HepG2 (cell line): ENCODE data around the gene PCP4. TPM values are rescaled to one million over a fixed set of nuclear protein-coding genes. Genes with fewer than 3 reads are reported as not detected.

Source experiments
- ATAC-seq: fragments of 200-7000 bp; cut with Tn5 transposase; 3 replicates; pipeline ENCODE4 v1.9.1; 2020; ENCODE audit warnings: mild to moderate bottlenecking, moderate library complexity
- BruUV-seq: library from RNA; stranded (reverse); fragments of 400-500 nt; replicated peaks from 2 replicates; lab custom pipeline; 2021; lab: Mats Ljungman, UMichigan
- CTCF ChIA-PET: fragments of 300-600 bp; formaldehyde crosslinking; extraction: SDS; loops from one replicate; lab custom pipeline; 2021; ENCODE audit warnings: low total read pairs, inconsistent platforms, low intra/inter-chr PET ratio; lab: Yijun Ruan, JAX
- POLR2A ChIA-PET: fragments of 350-600 bp; sonication (Branson Sonifier 250); formaldehyde crosslinking; loops from one replicate; lab custom pipeline; 2020; ENCODE audit warnings: antibody characterized with exemption, inconsistent platforms; lab: Yijun Ruan, JAX
- DNase-seq: peaks from one replicate; pipeline ENCODE4 v3.0.0-alpha.2; 2015; ENCODE audit warnings: low spot score
- FAIRE-seq: peaks from 3 replicates; lab custom pipeline; 2011; peaks lifted over from hg19 to GRCh38; lab: Jason Lieb, UNC
- H2AFZ ChIP-seq: one replicate; pipeline ENCODE4 v1.6.1; 2011; ENCODE audit warnings: low read length, inconsistent platforms
- H3K27ac ChIP-seq: fragments of 300-600 bp; 3 replicates; pipeline ENCODE4 v1.8.0; 2011; ENCODE audit warnings: mixed run types, mild to moderate bottlenecking, mixed read lengths, low read length, inconsistent platforms; ENCODE audit not compliant: insufficient read depth; ENCODE audit errors: extremely low read length
- H3K27me3 ChIP-seq, 2 experiments: fragments of 200-600 bp in 1 of 2; 2 replicates in 1 of 2; 3 replicates in 1 of 2; pipeline versions ENCODE4 v1.6.0 to v1.8.0; 2011; ENCODE audit warnings: low read length in 2 of 2, mild to moderate bottlenecking in 2 of 2, moderate library complexity in 2 of 2, inconsistent platforms in 1 of 2; ENCODE audit not compliant: insufficient read depth in 2 of 2, control insufficient read depth in 1 of 2
- H3K36me3 ChIP-seq, 2 experiments: fragments of 200-600 bp in 1 of 2; replicated peaks in 1 of 2; 2 replicates in 1 of 2; 3 replicates in 1 of 2; pipeline versions ENCODE4 v1.5.1 to v1.8.0; 2011; ENCODE audit warnings: low read length in 2 of 2, inconsistent platforms in 1 of 2; ENCODE audit not compliant: insufficient read depth in 2 of 2, control insufficient read depth in 1 of 2
- H3K4me1 ChIP-seq: 2 replicates; pipeline ENCODE4 v1.5.1; 2012; ENCODE audit warnings: low read length, inconsistent platforms; ENCODE audit not compliant: insufficient read depth
- H3K4me2 ChIP-seq: 2 replicates; pipeline ENCODE4 v1.6.0; 2011; ENCODE audit warnings: low read depth, low read length, inconsistent platforms
- H3K4me3 ChIP-seq, 3 experiments: fragments of 200-600 bp in 1 of 3; sonication (generic), shearing (Covaris generic) in 1 of 3; replicated peaks in 1 of 3; 2 replicates each; pipeline ENCODE4 v1.5.1; 2011 to 2016; ENCODE audit warnings: low read length in 3 of 3, inconsistent platforms in 2 of 3, low read depth in 2 of 3, mild to moderate bottlenecking in 2 of 3, control low read depth in 1 of 3, mixed read lengths in 1 of 3; ENCODE audit not compliant: insufficient read depth in 1 of 3
- H3K79me2 ChIP-seq: one replicate; pipeline ENCODE4 v1.6.1; 2011; ENCODE audit warnings: low read length, inconsistent platforms; ENCODE audit not compliant: insufficient read depth
- H3K9ac ChIP-seq: 2 replicates; pipeline ENCODE4 v1.6.0; 2011; ENCODE audit warnings: mild to moderate bottlenecking, low read depth, low read length, inconsistent platforms; ENCODE audit not compliant: insufficient read depth
- H3K9me3 ChIP-seq: 2 replicates; pipeline ENCODE4 v1.5.1; 2012; ENCODE audit warnings: mild to moderate bottlenecking, low read length
- H4K20me1 ChIP-seq: 2 replicates; pipeline ENCODE4 v1.6.0; 2011; ENCODE audit warnings: inconsistent platforms, mild to moderate bottlenecking, low read length, moderate library complexity; ENCODE audit not compliant: insufficient read depth
- AKAP8 ChIP-seq: sonication (generic); formaldehyde crosslinking; IDR thresholded peaks from 2 replicates; pipeline ENCODE4 v1.5.1; 2020; ENCODE audit warnings: mild to moderate bottlenecking, missing genetic modification reagents
- ATF7-NPFF ChIP-seq: sonication (generic); formaldehyde crosslinking; IDR thresholded peaks from 2 replicates; pipeline ENCODE4 v1.8.1; 2023; ENCODE audit warnings: mild to moderate bottlenecking, low read depth, missing genetic modification reagents, moderate library complexity
- CENPBD1 ChIP-seq: sonication (generic); formaldehyde crosslinking; IDR thresholded peaks from 2 replicates; pipeline ENCODE4 v1.8.0; 2022; ENCODE audit warnings: missing genetic modification reagents, low read depth, mild to moderate bottlenecking, borderline replicate concordance
- CHCHD3 ChIP-seq: sonication (generic); formaldehyde crosslinking; IDR thresholded peaks from 2 replicates; pipeline ENCODE4 v1.8.0; 2022; ENCODE audit warnings: mild to moderate bottlenecking, missing genetic modification reagents, moderate library complexity
- CHD2 ChIP-seq: IDR thresholded peaks from 2 replicates; pipeline ENCODE4 v1.6.1; 2011; ENCODE audit warnings: low read depth, low read length, improper control_type of control experiment
- FOXA3 ChIP-seq: IDR thresholded peaks from 2 replicates; pipeline ENCODE4 v1.6.1; 2016; ENCODE audit warnings: missing genetic modification reagents, missing compliant biosample characterization
- HDAC6 ChIP-seq: fragments of 200-600 bp; sonication (generic); IDR thresholded peaks from 2 replicates; pipeline ENCODE4 v1.7.0; 2017; ENCODE audit warnings: mild to moderate bottlenecking, antibody characterized with exemption, low read length, low read depth
- IKZF1 ChIP-seq: fragments of 450-650 bp; IDR thresholded peaks from 2 replicates; pipeline ENCODE4 v1.7.1; 2016
- KAT2B ChIP-seq: fragments of 150-350 bp; IDR thresholded peaks from 2 replicates; pipeline ENCODE4 v1.6.1; 2014; ENCODE audit warnings: low read depth, low read length, borderline replicate concordance
- MED1 ChIP-seq: sonication (generic); formaldehyde crosslinking; IDR thresholded peaks from 2 replicates; pipeline ENCODE4 v1.4.0; 2020; ENCODE audit warnings: missing genetic modification reagents
- MZF1 ChIP-seq: sonication (generic); formaldehyde crosslinking; IDR thresholded peaks from 2 replicates; pipeline ENCODE4 v1.8.1; 2023; ENCODE audit warnings: mild to moderate bottlenecking, missing genetic modification reagents, borderline replicate concordance
- NFE2L1 ChIP-seq: sonication (generic); formaldehyde crosslinking; IDR thresholded peaks from 2 replicates; pipeline ENCODE4 v1.4.0; 2020; ENCODE audit warnings: missing genetic modification reagents, mild to moderate bottlenecking, borderline replicate concordance
- NFIC ChIP-seq: IDR thresholded peaks from 2 replicates; pipeline ENCODE4 v1.6.1; 2012; ENCODE audit warnings: mild to moderate bottlenecking, low read length, inconsistent platforms
- PLSCR1 ChIP-seq: sonication (generic); formaldehyde crosslinking; IDR thresholded peaks from 2 replicates; pipeline ENCODE4 v1.5.0; 2020; ENCODE audit warnings: missing genetic modification reagents, mild to moderate bottlenecking, borderline replicate concordance
- SIN3A ChIP-seq: IDR thresholded peaks from 2 replicates; pipeline ENCODE4 v1.6.1; 2011; ENCODE audit warnings: low read depth, mild to moderate bottlenecking, control low read depth, low read length, borderline replicate concordance
- TCF7L2 ChIP-seq: IDR thresholded peaks from 2 replicates; pipeline ENCODE4 v1.6.1; 2011; ENCODE audit warnings: mild to moderate bottlenecking, low read depth, low read length, moderate library complexity
- ZFP91 ChIP-seq: sonication (generic); formaldehyde crosslinking; IDR thresholded peaks from 2 replicates; pipeline ENCODE4 v1.9.0; 2022; ENCODE audit warnings: missing genetic modification reagents, mild to moderate bottlenecking, borderline replicate concordance
- ZNF33A ChIP-seq: sonication (generic); formaldehyde crosslinking; IDR thresholded peaks from 2 replicates; pipeline ENCODE4 v1.5.1; 2020; ENCODE audit warnings: missing genetic modification reagents, mild to moderate bottlenecking, moderate library complexity, borderline replicate concordance
- ZNF383 ChIP-seq: sonication (generic); formaldehyde crosslinking; IDR thresholded peaks from 2 replicates; pipeline ENCODE4 v1.4.0; 2020; ENCODE audit warnings: missing genetic modification reagents, mild to moderate bottlenecking, borderline replicate concordance
- ZNF747 ChIP-seq: sonication (generic); formaldehyde crosslinking; IDR thresholded peaks from 2 replicates; pipeline ENCODE4 v1.8.1; 2023; ENCODE audit warnings: missing genetic modification reagents, mild to moderate bottlenecking, borderline replicate concordance
- ZNF749 ChIP-seq: sonication (generic); formaldehyde crosslinking; IDR thresholded peaks from 2 replicates; pipeline ENCODE4 v1.8.0; 2022; ENCODE audit warnings: mild to moderate bottlenecking, missing genetic modification reagents, moderate library complexity, borderline replicate concordance
- ZNF790 ChIP-seq: sonication (generic); formaldehyde crosslinking; IDR thresholded peaks from 2 replicates; pipeline ENCODE4 v1.8.0; 2022; ENCODE audit warnings: missing genetic modification reagents, mild to moderate bottlenecking, borderline replicate concordance
- WGBS: methylation state at CpG from one replicate; pipeline ENCODE4 v1.1.6; 2017; ENCODE audit warnings: low lambda C conversion rate; 5-methylcytosine and 5-hydroxymethylcytosine counted together
- in situ Hi-C: cut with HindIII; loops from 2 replicates; pipeline ENCODE4 v1.10.0; 2017; ENCODE audit warnings: low pct_unique_long_range_greater_than_20kb; ENCODE audit not compliant: extremely low pct_ligation_motif_present
- intact Hi-C: fragments of 100-400 bp; cut with micrococcal nuclease; formaldehyde crosslinking; loops from one replicate; pipeline ENCODE4 v1.10.0; 2022; ENCODE audit not compliant: unreplicated experiment
- polyA plus RNA-seq, 8 experiments: library from polyadenylated mRNA; depleted of rRNA in 3 of 8; stranded (reverse) in 7 of 8; unstranded in 1 of 8; fragments of >200 nt; fragmentation: Illumina TruSeq in 4 of 8; extraction: Trizol in 4 of 8; gene quantifications; 2 replicates each; pipeline versions ENCODE4 v1.2.1 to v1.2.3, GENCODE V29; 2011 to 2016; ENCODE audit warnings: low read depth in 4 of 8, missing spikeins in 1 of 8, mixed read lengths in 1 of 8; ENCODE audit not compliant: insufficient read depth in 1 of 8
- total RNA-seq, 5 experiments: library from RNA; depleted of rRNA; stranded (reverse); fragments of >200 nt; fragmentation: Illumina TruSeq; extraction: Trizol; gene quantifications; 2 replicates each; pipeline ENCODE4 v1.2.3, GENCODE V29; 2016; ENCODE audit warnings: low read depth in 1 of 5

Gene PCP4
- total and polyA plus RNA-seq, 2 of the 13 experiments (the other 11 are each of a cell fraction or from before 2014, with no cell fraction given), result not detected

- TF ChIP-seq CHD2 (no peak), PLSCR1 (CRISPR knock-in tag) (no peak), KAT2B (no peak), ZFP91 (CRISPR knock-in tag) (no peak), ZNF383 (no peak)
These were observed 15.1 kb downstream of the PCP4 start (continued) for GRCh38 chr21:39882151-39882838.

GRCh38 chr21:39882839-39883195 is 15.6 kb downstream of the PCP4 start:
- intact Hi-C loops, result no loop called here
- ChIA-PET CTCF (no interaction called here), POLR2A (no interaction called here)
- H3K79me2 ChIP-seq, result no peaks in the 10 kb centered on the region
- no peak overlapping the region for H2AFZ ChIP-seq
- no peaks in the 10 kb centered on the region for H3K36me3 ChIP-seq
- 30% methylated on average over 3 of the region's 3 CpGs for WGBS
- H3K27ac ChIP-seq, result no peak overlapping the region
- H3K4me3 ChIP-seq, result no peak overlapping the region
- no peak for FAIRE-seq
- DNase-seq, result no peak
- in situ Hi-C loops, result no loop called here
- H3K9ac ChIP-seq, result no peak overlapping the region
- H4K20me1 ChIP-seq, result no peaks in the 10 kb centered on the region
- peaks cover 89% of the 10 kb centered on the region for H3K9me3 ChIP-seq
- H3K27me3 ChIP-seq, result no peaks in the 10 kb centered on the region
- no peak overlapping the region for H3K4me2 ChIP-seq
- no peak for ATAC-seq
- BruUV-seq, result no TSS peak
- H3K4me1 ChIP-seq, result no peaks in the 10 kb centered on the region
- TF ChIP-seq NFIC, result no peak
- no peak for TF ChIP-seq ZNF749 (CRISPR knock-in tag)
- no peak for TF ChIP-seq ZNF747
- no peak for TF ChIP-seq MZF1
- no peak for TF ChIP-seq MED1 (CRISPR knock-in tag)
- no peak for TF ChIP-seq AKAP8 (CRISPR knock-in tag)
- no peak for TF ChIP-seq SIN3A
- no peak for TF ChIP-seq IKZF1
- no peak for TF ChIP-seq TCF7L2
- no peak for TF ChIP-seq CHCHD3 (CRISPR knock-in tag)
- no peak for TF ChIP-seq ATF7-NPFF (CRISPR knock-in tag)
- no peak for TF ChIP-seq ZNF33A (CRISPR knock-in tag)
- TF ChIP-seq NFE2L1 (CRISPR knock-in tag), result no peak
- TF ChIP-seq HDAC6, result no peak
- TF ChIP-seq FOXA3, result no peak
- no peak for TF ChIP-seq CENPBD1 (CRISPR knock-in tag)
- TF ChIP-seq ZNF790, result no peak
